NCI-H460 (cell line): ENCODE measurements around the gene CDYL2. TPM values are rescaled to one million over a fixed set of nuclear protein-coding genes. Genes with fewer than 3 reads are reported as not detected.

ENCODE experiments used
- DNase-seq: peaks from one replicate; pipeline ENCODE4 v3.0.0-alpha.2; 2016; ENCODE audit warnings: low read depth; ENCODE audit errors: extremely low read depth
- total RNA-seq: library from RNA; depleted of rRNA; stranded (reverse); fragments of >200 nt; shearing (Covaris generic); gene quantifications from 2 replicates; pipeline ENCODE4 v1.2.3, GENCODE V29; 2014

The CDYL2 gene
- total RNA-seq, 1 experiment from 2014 or later: 0.25 TPM

DNA sequence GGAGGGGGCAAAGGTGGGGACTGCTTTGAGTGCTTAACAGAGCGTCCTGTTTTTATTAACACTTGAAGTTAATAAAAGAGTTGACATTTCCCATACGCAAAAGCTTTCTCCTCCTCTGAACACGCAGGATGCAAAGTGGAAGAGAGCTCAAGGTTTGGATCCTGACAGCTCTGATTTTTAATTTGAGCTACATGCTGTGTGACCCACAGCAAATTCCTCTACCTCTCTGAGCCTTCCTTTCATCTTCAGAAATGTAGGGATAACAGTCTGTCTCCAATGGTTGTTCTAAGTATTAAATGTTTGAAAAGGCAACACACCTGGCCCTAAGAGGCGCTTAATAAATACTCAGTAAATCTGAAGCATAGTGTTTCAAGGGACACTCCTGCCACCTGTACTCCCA, 93.0 kb downstream of the CDYL2 start:
- no peak for DNase-seq

DNA sequence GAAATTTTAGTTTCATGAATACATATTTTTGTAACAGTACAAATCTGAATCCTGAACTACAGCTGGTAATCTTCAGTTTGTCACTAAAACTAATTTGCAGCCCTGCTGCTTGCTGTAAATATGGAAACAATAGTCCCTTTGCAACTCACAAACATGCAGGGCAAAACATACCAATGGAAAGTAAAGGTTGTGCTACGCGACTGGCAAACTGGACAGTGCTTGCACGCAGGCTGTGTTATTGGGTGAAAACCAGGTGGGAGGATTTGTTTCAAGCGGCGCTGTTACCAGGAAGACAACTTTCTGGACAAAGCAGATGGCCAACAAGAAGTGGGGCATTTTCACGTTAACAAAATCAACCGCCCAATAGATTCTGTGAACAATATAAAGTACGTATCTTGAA, 93.5 kb downstream of the CDYL2 start:
- no peak for DNase-seq

DNA sequence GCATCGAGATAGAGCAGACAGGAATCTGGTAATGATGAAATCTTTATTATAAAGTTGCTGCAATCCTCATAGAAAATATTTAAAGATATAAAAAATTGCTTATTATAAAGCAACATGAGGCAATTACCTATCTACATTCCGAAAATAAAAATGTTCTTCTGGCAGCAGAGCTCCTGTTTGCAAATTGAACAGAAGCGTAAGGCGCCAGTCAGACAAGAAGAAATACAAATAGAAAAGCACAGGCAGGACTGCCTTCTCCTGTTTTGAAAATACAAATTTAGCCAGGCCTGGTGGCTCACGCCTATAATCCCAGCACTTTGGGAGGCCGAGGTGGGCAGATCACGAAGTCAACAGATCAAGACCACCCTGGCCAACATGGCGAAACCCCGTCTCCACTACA, 95.6 kb downstream of the CDYL2 start:
- no peak for DNase-seq

DNA sequence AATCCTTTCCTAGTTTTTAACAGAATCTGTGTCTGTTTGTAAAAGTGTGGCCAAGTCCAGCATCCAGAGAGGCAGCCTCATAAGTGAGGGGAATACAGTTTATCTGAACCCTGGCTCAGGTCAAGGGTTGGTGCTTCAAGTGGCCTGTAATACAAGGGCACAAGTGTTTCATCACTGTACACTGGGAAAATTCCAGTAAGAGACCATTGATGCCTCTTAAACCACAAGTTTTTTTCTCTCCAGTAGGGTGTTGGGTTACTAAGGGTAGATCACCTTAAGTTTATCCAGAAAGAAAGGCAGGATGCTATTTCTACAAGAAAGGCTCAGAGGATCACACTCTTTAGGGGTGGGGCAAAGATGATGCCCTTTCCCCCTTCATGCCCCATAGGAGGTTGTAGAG, 96.7 kb downstream of the CDYL2 start:
- no peak for DNase-seq

DNA sequence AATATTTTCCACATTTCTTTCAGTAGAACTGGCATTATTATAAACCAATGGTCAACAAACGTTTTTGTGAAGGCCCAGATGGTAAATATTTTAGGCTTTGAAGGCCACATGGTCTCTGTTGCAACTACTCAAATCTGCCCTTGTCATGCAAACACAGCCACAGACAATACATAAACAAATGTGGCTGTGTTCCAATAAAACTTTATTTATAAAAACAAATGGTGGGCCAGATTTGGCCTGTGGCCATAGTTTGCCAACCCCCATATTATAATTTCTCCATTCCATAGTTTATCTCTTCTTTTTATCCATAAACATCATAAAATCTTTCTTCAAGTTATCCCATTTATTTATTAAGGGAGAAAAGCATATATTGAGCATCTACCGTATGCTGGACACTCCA, 98.8 kb downstream of the CDYL2 start:
- no peak for DNase-seq

DNA sequence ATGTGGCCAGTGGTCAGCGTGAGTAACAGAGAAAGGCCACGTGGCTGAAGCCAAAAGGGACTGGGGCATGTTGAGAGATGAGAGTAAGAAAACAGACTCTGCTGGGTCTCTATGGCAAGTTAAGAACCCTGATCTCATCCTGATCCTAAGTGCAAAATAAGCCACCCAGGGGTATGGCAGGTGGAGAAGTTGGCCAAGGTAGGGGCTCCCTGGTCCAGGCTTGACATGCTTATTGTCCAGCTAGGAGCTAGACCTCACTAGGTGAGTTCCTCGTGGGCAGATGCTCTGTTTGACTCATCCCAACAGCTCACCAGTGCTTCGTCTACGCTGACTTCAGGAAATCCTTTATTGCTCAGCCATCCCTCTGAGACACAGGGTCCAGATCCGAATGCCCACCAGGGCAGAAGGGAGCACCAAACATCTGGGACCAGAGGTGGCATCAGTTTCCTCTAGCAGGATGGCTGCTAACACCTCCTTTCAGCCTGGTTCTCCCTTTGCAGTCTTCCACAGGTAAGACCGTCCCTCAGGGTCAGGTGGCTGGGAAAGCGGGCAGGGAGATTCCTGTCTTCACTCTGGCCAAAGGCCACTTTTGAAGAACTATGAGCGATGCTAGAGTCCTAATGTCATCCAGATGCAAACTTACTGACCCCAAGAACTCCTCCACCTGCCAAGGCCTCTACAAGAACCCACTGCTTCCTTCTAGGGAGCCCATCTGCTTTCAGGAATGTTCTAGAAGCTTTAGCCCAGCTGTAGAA, 99.5 kb downstream of the CDYL2 start:
- no peak for DNase-seq

DNA sequence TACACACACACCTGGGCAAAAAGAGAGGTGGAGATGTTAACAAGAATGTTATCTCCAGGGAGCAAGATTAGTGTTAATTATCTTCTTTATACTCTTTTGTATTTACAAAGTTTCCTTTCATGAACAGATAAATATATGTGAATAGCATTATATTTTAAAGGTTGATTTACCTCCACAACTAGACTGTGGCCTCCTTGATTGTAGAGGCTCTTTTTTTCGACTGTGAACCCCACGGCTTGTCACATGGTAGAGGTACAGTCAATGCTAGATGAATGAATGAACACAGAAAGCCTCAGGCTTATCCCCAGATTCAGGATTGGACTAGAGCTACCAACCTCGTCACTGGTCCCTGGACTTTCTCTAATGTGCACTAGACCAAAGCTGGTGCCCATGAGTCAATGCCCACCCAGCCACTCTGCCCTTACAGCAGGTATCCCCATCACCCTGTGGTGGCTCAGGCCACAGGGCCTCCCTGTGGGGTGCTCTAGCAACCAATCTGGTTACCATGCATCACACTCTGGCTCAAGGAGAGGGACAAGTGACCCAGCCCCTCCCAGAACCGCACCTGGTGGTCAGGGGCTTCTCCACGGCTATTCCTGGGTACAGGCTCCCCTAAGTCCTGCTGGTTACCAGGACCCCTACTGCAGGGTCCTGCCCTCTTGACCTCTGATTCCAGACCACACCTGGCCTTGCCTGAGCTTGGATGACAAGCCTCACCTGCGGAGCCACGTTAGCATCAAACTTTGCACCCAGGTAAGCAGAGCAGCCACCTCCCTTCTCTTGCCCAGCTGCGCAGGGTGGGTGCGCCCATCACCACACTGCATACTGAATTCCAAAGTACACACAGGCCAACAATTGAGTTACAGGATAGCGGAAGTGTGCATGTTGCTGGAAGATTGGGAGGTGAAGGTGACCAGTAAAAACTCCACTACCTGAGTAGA, 101.0 kb downstream of the CDYL2 start:
- no peak for DNase-seq

DNA sequence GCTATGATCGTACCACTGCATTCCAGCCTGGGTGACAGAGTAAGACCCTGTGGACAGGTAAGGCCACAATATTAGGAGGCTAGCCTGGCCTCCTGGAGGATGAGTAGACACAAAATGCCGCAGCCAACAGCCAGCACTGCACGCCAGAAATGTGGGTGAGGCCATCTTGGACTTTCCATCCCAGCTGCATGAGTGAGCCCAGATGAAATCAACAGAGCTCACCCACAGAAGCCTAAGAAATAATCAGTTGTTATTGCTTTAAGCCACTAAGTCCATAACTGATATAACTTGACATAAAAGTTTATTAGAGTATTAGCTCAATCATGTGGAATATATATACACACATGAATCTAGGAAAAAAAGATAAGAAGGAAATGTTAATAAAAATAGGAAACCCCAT, 101.7 kb downstream of the CDYL2 start:
- no peak for DNase-seq

DNA sequence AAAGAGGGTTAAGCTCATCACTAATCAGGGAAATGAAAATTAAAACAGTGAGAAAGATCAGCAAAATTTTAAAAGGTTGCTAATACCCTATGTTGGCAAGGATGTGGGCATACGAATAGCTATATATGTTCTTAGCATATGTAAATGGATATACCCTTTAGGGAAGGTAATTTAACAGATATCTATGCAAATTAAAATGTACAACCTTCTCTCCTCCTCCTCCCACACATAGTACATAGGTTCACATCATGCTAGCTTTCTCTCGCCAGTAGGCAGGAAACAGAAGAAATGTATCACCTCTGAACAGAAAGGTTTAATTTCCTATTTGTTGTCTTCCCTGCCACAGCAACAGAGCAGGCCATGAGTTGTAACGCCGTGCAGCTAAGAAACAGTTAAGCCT, 103.8 kb downstream of the CDYL2 start:
- no peak for DNase-seq

DNA sequence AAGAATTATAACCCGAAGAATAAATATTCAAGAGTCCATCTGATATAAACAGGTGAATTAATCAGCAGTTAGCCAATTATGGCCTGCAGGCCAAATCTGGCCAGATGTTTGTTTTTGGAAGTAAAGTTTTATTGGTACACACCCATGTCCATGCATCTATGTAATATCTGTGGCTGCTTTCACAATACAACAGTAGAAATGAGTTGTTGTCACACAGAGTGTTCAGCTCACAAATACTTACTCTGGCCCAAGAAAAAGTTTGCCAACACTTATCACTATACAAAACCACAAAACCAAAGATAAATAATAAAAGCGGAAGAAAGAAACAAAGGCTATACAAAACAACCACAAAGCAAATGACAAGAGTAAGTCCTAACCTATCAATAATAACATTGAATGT, 109.4 kb downstream of the CDYL2 start:
- no peak for DNase-seq

DNA sequence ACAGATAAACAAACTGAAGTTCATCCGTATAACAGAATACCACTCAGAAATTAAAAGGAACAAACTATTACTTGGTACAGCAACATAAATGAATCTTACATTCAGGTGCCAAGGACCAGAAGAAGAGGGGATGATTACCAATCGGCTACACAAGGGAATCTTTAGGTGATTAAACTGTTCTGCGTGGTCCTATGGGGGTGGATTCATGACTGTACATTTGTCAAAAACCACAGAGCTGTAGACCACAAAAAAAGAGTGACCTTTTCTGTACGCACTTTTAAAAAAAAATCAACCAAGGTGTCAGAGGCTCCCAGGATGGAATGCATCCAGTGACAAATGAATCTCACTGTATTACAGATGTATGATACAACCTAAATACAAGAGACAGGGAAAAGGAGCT, 110.8 kb downstream of the CDYL2 start:
- DNase-seq: no peak

DNA sequence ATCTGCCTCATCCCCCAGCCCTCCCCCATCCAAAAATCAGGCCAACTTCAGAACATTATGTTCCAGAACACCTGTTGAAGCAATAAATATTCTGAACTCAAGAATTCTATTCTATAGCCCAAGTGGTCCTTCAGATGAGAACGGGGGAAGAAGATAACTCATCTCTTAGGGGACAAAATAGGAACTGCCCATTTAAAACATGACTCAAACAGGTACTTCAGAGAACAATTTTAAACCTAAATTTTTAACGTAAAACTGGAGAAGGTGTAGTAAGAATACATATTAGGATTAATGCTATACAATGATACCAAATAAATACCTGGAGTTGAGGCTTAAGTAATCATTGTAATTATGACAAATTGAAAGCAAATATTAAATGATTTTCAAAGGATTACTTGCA, 112.1 kb downstream of the CDYL2 start:
- no peak for DNase-seq

DNA sequence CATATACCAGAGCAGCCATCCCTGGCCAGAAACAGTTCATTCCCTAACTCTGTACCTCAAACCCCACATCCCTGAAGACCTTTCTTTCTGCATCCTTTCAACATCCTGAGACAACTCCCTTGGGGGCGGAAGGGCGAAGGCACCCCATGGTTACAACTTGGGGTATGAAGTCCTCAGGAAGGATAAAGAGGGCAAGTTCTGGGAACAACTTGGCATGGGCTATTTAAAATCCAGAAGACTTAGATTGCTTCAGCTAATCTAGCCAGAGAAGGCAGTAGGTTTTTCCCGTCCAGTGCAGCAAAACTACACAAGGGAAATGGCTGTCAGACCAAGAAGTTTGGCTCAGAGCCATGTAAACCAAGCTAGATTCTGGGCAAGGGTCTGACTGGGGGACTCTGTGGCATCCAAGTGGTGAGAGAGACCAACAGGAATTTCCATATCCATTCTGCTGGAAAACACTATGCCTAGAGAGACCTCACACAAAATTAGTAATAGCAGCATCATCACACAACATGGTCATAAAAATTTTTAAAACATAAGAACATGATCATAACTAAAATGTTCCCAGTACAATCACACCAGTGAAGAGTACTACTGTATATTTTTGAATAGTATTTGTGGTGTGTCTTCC, 113.2 kb downstream of the CDYL2 start:
- no peak for DNase-seq

DNA sequence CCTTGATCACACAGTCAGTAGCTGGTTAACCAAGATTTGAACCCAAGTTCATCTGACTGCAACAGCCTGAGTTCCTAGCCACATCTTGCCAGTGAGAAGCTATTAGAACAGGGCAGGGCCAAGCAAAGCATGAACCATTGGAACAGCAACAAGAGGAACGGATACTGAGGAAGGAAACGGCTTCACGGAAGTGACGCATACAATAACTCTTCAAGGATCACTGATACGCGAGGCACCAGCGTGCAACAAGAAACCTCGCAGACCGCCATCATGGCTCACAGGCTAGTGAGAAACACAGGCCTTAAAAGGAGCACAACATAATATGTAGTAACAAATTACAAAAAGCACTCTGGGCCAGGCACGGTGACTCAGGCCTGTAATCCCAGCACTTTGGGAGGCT, 114.9 kb downstream of the CDYL2 start:
- DNase-seq: no peak

DNA sequence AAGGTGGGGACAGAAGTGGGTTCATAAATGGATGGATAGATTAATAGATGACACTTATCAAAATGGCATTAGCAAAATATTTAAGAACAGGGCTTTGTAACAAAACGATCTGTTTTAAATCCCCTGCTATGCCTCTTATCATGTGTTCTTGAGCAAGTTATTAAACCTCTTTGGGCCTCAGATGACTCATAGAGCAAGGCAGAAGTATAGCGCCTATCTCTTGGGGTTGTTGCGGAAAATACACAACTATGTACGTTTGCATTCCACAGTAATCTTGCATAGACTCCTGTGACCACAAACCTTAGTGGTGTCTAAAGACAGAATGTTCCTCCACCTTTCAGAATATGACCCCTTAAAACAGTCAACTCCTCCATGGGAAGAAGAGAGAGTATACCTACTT, 116.8 kb downstream of the CDYL2 start:
- no peak for DNase-seq

DNA sequence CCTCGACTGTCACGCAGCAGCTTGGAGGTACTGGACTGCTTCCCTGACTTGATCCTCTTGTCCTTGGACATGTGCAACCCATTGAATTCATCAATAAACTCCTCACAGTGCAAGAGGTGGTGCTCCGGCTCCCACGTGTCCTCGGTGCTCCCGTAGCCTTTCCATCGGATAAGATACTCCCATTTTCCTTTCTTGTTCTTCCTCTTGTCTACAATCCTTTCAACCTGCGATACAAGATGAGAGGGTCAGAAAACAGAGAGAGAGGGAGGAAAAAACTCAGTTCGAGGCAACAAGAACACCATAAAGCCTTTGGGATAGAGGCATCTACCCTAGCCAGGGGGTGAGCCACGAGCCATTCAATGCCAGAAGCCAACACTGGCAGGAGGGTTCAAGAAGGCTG, 119.5 kb downstream of the CDYL2 start:
- DNase-seq: no peak

DNA sequence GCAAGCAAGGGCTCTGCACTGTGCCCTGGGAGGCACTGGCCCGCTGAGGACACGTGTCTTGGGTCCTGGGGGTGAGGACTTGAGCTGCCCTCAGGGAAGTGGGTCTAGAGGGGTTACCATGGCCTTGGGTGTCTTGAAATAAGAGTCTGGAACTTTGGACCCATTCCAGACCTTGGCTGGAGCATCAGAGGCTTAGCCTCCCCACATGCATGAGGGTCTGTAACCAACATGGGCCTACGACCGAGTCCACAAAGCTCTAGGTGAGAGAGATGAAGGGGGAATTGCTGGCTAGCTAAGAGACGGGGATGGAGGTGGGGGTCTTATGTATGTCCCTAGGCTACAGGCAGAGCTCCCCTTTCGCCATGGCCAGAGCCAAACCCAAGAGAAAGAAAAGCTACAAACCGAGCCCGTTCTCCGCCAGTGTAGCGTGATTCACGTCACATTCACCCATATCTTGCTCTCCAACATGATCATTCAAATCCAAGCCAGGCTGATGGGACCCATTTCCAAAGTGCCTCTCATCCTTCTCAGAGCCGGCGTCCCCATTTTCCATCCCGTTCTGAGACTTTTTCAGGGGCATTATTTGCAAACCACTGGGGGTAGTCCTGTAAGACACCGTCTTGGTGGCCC, 120.1 kb downstream of the CDYL2 start:
- no peak for DNase-seq

DNA sequence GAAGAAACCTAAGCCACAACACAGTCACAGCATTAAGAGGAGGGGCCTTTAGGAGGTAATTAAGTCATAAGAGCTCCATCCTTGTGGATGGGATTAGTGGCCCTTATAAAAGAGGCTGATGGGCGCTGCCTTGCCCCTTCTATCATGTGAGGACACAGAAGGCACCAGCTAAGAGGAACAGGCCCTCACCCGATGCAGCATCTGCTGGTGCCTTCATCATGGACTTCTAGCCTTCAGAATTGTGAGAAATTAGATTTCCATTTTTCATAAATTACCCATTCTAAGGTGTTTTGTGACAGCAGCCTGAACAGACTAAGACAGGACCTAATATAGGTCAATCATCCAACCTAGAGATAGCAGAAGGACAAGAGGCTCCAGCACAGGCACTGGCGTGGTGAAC, 120.8 kb downstream of the CDYL2 start:
- no peak for DNase-seq

DNA sequence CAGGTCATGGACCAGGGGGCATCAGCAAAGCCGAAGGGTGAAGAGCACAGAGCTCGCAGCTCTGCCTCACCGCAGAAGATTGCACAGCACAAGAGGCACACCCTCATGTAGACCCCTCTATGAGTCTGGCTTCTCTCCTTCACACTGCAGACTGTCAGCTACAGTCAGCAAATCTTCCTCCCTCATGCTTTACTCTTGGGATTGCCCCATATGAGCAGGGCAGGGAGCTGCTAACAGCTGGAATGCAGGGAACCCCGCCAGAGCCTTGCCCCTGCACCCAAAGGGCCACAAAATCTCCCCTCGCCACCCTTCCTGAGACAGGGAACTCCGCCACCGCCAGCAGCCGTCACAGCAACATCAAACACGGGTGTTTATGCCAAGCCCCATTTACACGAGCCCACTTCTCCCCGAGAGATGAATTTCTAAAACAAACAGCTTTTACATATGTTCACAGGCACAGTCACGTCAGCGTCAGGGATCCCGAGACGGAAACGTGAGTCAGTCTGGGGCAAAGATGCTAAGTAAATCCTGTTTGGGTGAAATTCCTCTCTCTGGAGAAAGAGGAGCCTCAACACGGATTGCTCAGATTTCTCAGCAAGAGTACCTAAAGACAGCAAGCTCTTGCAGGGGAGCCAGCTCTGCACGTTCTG, 121.9 kb downstream of the CDYL2 start:
- no peak for DNase-seq

DNA sequence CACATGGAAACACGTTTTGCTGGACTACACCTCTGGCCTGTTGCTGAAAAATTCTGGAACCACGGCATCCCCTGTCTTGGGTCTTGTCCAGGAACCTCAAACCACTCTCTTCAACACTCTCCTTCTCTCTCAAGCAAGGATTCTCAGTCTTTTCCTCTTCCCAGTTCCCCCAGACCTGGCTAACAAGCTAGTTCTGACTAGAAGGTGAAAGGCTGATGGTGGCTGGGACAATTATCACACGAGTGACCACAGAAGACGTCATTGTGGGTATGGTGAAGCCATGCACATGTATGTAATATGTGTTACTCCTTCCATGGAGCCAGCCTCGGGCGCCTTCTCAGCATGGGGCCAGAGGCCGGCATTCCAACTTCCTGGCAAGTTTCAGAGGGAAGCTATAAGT, 123.0 kb downstream of the CDYL2 start:
- no peak for DNase-seq

DNA sequence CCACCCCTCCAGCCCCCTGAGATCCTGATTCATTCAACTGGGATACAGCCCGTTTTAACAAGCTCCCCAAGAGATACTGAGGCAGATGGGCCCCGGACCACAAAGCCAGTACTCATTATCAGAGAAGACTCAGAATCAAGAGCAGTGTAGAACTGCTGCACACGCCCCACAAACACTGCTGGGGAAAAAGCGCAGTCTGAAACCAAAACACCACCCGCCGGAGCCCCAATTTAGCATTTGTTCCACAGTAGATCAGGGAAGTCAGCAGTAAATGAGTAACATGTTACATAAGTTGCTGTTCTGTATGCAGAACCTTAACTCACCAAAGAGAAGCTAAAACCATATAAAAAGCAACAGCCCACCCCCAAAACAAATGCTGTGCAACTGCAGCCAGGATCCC, 123.6 kb downstream of the CDYL2 start:
- no peak for DNase-seq
